ENCODE data around the gene SPATA46. TPM values are rescaled to one million over a fixed set of nuclear protein-coding genes. Genes with fewer than 3 reads are reported as not detected.

SPATA46 gene, protein sequence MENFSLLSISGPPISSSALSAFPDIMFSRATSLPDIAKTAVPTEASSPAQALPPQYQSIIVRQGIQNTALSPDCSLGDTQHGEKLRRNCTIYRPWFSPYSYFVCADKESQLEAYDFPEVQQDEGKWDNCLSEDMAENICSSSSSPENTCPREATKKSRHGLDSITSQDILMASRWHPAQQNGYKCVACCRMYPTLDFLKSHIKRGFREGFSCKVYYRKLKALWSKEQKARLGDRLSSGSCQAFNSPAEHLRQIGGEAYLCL
- total RNA-seq (2014; rRNA removed; shearing (Covaris generic)) (not detected in 2 replicates), polyA plus RNA-seq (2016; fragmentation: Nextera tagmentation; extraction: Ambion mirVana) (not detected in 2 replicates)
- long read RNA-seq, result 0 reads

DNA sequence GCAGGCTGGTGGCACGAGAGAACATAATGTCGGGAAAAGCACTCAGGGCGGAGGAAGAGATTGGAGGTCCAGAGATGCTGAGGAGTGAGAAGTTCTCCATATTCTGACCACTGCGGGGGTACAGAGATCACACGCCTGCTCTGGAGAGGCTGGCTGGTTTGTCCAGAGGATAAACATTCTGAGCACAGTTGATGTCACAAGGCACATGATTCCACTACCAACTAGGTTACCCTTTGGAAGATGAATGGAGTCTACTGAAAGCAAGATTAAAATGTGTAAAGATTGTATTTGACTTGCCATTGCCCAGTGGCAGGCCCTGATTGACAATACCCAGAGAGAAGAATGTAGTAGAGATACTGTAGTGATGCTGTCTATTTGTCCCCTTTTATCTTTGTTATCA lies at the start of gene SPATA46:
TSS of gene SPATA46 (minus strand) at position 164 of the 400 bp plus-strand sequence. CDS start at position 100, 64 bp downstream.
- H3K27ac Mint-ChIP-seq, result no peak within 1 kb of the TSS

More for the DNA sequence above, at the start of gene SPATA46:
- no peak for DNase-seq (ENCODE audit: low spot score)
- Histone ChIP-seq H3K27me3 (ENCODE audit: insufficient read depth) (no peaks in the 10 kb centered on the region), H3F3A (replicated peaks; ENCODE audit: low read depth) (no peaks in the 10 kb centered on the region), H3K79me2 (replicated peaks; ENCODE audit: insufficient read depth) (no peaks in the 10 kb centered on the region), H3K36me3 (ENCODE audit: insufficient read depth) (no peaks in the 10 kb centered on the region), H3K9me2 (ENCODE audit: insufficient read depth) (no peaks in the 10 kb centered on the region), H3K4me2 (no peak within 1 kb of the TSS), H2AFZ (no peak within 1 kb of the TSS), H4K20me1 (replicated peaks; ENCODE audit: insufficient read depth) (no peaks in the 10 kb centered on the region), H3K4me1 (ENCODE audit: insufficient read depth) (no peaks in the 10 kb centered on the region), H3K4me3 (no peak within 1 kb of the TSS), H3K27ac (ENCODE audit: low read depth) (no peak within 1 kb of the TSS)
- no peaks in the 10 kb centered on the region for H3K36me3 Mint-ChIP-seq (ENCODE audit: low read depth)
- H3K4me1 Mint-ChIP-seq, result no peaks in the 10 kb centered on the region; the same call in 2 of the 3 replicates
- H3K27me3 Mint-ChIP-seq (ENCODE audit: insufficient read depth, low read depth, poor library complexity), result peaks cover 11% of the 10 kb centered on the region
- no peaks in the 10 kb centered on the region for H3K9me3 Mint-ChIP-seq
- H3K4me3 Mint-ChIP-seq, result no peak within 1 kb of the TSS
- TF ChIP-seq CREB1 (CRISPR knock-in tag; IDR thresholded peaks at IDR 0.05; ENCODE audit: low read depth) (no peak), ZNF331 (CRISPR knock-in tag; IDR thresholded peaks at IDR 0.05; ENCODE audit: low read depth) (no peak), STAT1 (IDR thresholded peaks at IDR 0.05; ENCODE audit: unreplicated experiment) (no peak), EZH2phosphoT487 (IDR thresholded peaks at IDR 0.05; ENCODE audit: unreplicated experiment) (no peak), POLR2AphosphoS5 (IDR thresholded peaks at IDR 0.05; ENCODE audit: low read depth) (no peak), ZNF114 (CRISPR knock-in tag; IDR thresholded peaks at IDR 0.05) (no peak)
- TF ChIP-seq, protein P1, sequence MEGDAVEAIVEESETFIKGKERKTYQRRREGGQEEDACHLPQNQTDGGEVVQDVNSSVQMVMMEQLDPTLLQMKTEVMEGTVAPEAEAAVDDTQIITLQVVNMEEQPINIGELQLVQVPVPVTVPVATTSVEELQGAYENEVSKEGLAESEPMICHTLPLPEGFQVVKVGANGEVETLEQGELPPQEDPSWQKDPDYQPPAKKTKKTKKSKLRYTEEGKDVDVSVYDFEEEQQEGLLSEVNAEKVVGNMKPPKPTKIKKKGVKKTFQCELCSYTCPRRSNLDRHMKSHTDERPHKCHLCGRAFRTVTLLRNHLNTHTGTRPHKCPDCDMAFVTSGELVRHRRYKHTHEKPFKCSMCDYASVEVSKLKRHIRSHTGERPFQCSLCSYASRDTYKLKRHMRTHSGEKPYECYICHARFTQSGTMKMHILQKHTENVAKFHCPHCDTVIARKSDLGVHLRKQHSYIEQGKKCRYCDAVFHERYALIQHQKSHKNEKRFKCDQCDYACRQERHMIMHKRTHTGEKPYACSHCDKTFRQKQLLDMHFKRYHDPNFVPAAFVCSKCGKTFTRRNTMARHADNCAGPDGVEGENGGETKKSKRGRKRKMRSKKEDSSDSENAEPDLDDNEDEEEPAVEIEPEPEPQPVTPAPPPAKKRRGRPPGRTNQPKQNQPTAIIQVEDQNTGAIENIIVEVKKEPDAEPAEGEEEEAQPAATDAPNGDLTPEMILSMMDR (conservative IDR thresholded peaks at IDR 0.05; ENCODE audit: low read depth in 2 of 2), result no peak
- TF ChIP-seq, protein P2, sequence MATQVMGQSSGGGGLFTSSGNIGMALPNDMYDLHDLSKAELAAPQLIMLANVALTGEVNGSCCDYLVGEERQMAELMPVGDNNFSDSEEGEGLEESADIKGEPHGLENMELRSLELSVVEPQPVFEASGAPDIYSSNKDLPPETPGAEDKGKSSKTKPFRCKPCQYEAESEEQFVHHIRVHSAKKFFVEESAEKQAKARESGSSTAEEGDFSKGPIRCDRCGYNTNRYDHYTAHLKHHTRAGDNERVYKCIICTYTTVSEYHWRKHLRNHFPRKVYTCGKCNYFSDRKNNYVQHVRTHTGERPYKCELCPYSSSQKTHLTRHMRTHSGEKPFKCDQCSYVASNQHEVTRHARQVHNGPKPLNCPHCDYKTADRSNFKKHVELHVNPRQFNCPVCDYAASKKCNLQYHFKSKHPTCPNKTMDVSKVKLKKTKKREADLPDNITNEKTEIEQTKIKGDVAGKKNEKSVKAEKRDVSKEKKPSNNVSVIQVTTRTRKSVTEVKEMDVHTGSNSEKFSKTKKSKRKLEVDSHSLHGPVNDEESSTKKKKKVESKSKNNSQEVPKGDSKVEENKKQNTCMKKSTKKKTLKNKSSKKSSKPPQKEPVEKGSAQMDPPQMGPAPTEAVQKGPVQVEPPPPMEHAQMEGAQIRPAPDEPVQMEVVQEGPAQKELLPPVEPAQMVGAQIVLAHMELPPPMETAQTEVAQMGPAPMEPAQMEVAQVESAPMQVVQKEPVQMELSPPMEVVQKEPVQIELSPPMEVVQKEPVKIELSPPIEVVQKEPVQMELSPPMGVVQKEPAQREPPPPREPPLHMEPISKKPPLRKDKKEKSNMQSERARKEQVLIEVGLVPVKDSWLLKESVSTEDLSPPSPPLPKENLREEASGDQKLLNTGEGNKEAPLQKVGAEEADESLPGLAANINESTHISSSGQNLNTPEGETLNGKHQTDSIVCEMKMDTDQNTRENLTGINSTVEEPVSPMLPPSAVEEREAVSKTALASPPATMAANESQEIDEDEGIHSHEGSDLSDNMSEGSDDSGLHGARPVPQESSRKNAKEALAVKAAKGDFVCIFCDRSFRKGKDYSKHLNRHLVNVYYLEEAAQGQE (IDR thresholded peaks at IDR 0.05; ENCODE audit: unreplicated experiment), result no peak
- no peak for ATAC-seq
